Ishikawa (cell line): ENCODE results near the gene GOLGA8O.
"Not testable (repeated sequence)": the region's sequence is repeated elsewhere in the genome, so short reads cannot be mapped to it uniquely, and the experiment has no call there.

Experiments used
- EGR1 ChIP-seq: IDR thresholded peaks from 2 replicates; pipeline ENCODE4 v1.6.1; 2012
- EP300 ChIP-seq: IDR thresholded peaks from 2 replicates; pipeline ENCODE4 v1.6.1; 2012; ENCODE audit warnings: borderline replicate concordance
- FOXM1 ChIP-seq: IDR thresholded peaks from 2 replicates; pipeline ENCODE4 v1.6.1; 2012; ENCODE audit warnings: low read depth, borderline replicate concordance
- NFIC ChIP-seq: IDR thresholded peaks from 2 replicates; pipeline ENCODE4 v1.6.1; 2012
- RAD21 ChIP-seq: IDR thresholded peaks from 2 replicates; pipeline ENCODE4 v1.6.1; 2012; ENCODE audit warnings: low read depth
- TAF1 ChIP-seq: IDR thresholded peaks from 2 replicates; pipeline ENCODE4 v1.6.1; 2012; ENCODE audit warnings: low read depth, mild to moderate bottlenecking
- YY1 ChIP-seq: IDR thresholded peaks from 2 replicates; pipeline ENCODE4 v1.6.1; 2012; ENCODE audit warnings: low read depth
- ZBTB7A ChIP-seq: IDR thresholded peaks from 2 replicates; pipeline ENCODE4 v1.6.1; 2012; ENCODE audit warnings: low read depth
- TF ChIP-seq, protein P1 (sequence below): IDR thresholded peaks from 2 replicates; pipeline ENCODE4 v1.6.1; 2012; ENCODE audit warnings: low read depth, mild to moderate bottlenecking
- TF ChIP-seq, protein P2 (sequence below): IDR thresholded peaks from 2 replicates; pipeline ENCODE4 v1.6.1; 2012

DNA sequence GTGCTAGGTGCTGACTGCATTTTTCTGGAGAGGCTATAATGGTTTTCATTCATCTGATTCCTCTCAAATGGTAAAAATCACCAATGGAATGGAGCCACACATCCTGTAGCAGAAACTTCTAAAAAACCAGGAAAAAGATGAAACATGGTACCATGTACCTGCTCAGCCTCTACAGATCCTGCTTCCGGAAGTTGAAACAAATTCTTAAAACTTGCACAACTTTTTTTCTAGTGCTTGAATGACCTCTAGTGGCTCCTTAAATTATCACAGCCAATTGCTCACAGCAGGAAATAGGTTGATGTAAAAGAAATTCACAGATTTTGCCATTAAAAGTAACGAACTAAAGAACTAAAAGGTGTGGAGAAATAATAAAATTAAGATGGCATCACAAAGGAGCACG, 47.5 kb downstream of the GOLGA8O start:
- TF ChIP-seq, protein P1, sequence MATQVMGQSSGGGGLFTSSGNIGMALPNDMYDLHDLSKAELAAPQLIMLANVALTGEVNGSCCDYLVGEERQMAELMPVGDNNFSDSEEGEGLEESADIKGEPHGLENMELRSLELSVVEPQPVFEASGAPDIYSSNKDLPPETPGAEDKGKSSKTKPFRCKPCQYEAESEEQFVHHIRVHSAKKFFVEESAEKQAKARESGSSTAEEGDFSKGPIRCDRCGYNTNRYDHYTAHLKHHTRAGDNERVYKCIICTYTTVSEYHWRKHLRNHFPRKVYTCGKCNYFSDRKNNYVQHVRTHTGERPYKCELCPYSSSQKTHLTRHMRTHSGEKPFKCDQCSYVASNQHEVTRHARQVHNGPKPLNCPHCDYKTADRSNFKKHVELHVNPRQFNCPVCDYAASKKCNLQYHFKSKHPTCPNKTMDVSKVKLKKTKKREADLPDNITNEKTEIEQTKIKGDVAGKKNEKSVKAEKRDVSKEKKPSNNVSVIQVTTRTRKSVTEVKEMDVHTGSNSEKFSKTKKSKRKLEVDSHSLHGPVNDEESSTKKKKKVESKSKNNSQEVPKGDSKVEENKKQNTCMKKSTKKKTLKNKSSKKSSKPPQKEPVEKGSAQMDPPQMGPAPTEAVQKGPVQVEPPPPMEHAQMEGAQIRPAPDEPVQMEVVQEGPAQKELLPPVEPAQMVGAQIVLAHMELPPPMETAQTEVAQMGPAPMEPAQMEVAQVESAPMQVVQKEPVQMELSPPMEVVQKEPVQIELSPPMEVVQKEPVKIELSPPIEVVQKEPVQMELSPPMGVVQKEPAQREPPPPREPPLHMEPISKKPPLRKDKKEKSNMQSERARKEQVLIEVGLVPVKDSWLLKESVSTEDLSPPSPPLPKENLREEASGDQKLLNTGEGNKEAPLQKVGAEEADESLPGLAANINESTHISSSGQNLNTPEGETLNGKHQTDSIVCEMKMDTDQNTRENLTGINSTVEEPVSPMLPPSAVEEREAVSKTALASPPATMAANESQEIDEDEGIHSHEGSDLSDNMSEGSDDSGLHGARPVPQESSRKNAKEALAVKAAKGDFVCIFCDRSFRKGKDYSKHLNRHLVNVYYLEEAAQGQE = not testable (repeated sequence)
- not testable (repeated sequence) for TF ChIP-seq TAF1, NFIC, EGR1, YY1, EP300, ZBTB7A, FOXM1
- TF ChIP-seq RAD21 = 0 out of 2 replicates have a peak, but pooled peaks have one; percentile 5
- TF ChIP-seq, protein P2, sequence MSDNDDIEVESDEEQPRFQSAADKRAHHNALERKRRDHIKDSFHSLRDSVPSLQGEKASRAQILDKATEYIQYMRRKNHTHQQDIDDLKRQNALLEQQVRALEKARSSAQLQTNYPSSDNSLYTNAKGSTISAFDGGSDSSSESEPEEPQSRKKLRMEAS = not testable (repeated sequence)
